GM12801 (cell line): Measurements from ENCODE around the gene ARHGAP6.

Experiments
- TF ChIP-seq, protein P1 (sequence below): IDR thresholded peaks from one replicate; pipeline ENCODE4 v1.5.1; 2011; ENCODE audit warnings: control low read depth; ENCODE audit not compliant: insufficient read length; ENCODE audit errors: extremely low read depth

Gene ARHGAP6

DNA sequence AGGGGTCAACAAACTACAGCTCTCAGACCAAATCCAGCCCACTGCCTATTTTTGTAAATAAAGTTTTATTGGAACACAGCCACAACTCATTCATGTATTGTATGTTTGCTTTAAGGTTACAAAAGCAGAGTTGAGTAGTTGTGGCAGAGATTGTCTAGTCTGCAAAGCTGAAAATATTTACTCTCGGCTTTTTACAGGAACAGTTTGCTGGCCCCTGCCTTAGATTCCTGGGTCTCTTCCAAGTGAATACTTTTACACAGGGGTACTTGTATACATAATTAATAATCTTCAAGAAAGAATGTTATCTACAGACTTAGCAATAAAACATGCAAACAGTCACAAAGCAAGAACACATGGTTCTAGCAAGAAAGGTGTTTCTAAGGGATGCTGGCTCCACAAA, 218.3 kb downstream of the ARHGAP6 start:
- TF ChIP-seq, protein P1, sequence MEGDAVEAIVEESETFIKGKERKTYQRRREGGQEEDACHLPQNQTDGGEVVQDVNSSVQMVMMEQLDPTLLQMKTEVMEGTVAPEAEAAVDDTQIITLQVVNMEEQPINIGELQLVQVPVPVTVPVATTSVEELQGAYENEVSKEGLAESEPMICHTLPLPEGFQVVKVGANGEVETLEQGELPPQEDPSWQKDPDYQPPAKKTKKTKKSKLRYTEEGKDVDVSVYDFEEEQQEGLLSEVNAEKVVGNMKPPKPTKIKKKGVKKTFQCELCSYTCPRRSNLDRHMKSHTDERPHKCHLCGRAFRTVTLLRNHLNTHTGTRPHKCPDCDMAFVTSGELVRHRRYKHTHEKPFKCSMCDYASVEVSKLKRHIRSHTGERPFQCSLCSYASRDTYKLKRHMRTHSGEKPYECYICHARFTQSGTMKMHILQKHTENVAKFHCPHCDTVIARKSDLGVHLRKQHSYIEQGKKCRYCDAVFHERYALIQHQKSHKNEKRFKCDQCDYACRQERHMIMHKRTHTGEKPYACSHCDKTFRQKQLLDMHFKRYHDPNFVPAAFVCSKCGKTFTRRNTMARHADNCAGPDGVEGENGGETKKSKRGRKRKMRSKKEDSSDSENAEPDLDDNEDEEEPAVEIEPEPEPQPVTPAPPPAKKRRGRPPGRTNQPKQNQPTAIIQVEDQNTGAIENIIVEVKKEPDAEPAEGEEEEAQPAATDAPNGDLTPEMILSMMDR: no peak

DNA sequence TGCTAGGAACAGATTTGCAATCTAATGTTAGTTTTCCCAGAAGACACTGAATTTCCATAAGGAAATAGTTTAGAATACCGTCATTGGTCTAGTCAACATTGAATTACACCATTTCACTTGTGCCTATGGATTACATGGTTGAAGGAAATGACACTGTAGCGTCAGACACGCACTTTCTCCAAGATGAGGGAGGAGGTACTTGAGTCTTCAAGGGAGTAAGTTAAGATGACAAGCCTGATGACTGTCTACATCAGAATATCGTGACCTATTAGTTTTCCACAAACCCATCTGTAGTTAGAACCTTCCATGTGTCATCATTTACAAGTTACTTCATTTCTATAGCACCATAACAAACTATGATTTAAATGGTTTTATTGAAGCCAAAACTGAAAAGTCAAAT, 218.8 kb downstream of the ARHGAP6 start:
- TF ChIP-seq, protein P1: no peak

DNA sequence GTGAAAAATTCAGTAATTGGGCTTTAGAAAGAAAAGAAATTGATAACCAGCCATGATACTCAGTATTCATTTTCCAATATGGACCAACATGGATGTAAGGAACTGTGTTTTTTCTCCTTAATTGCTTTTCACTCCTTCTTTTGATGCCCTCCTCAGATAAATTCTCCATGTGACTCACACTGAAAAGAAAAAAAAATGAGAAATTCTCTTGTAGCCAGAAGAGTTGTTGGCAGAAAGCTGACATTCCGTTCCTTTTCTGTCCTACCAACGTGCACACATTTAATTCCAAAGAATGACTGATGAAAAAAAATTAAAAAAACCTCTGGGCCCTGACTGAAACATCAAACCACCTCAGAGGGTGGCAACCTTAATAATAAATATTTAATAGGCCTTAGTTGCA, 219.4 kb downstream of the ARHGAP6 start:
- TF ChIP-seq, protein P1: no peak

DNA sequence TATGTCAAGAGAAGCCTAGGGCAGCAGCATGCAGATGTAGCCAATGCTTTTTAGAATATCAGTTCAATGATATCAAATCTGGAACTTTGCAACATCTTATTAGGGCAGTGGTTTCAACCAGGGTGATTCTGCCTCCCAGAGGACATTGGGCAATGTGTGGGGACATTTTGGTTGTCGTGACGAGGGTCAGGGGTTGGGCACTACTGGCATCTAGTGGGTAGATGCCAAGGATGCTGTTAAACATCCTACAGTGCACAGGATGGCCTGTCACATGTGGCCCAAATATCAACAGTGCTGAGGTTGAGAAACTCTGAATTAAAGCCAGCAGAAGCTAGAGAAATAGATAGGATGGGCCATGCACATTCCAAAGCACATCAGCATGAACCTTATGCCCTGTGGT, 220.2 kb downstream of the ARHGAP6 start:
- TF ChIP-seq, protein P1: no peak

DNA sequence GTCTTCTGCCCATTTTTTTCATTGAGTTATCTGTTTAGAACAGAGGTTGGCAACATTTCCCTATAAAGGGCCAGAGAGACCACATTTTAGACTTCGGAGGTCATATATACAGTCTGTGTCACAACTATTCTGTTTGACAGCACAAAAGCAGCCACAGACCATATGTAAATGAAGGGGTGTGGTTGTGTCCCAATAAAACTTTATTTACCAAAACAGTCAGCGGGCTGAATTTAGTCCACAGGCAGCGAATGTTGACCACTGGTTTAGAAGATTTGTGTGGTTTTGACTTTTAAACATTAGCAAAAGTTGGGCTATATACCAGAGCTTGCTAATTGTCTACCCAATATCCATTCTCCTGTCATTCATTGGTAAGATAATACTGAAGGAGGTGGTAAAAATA, 221.7 kb downstream of the ARHGAP6 start:
- TF ChIP-seq, protein P1: no peak

DNA sequence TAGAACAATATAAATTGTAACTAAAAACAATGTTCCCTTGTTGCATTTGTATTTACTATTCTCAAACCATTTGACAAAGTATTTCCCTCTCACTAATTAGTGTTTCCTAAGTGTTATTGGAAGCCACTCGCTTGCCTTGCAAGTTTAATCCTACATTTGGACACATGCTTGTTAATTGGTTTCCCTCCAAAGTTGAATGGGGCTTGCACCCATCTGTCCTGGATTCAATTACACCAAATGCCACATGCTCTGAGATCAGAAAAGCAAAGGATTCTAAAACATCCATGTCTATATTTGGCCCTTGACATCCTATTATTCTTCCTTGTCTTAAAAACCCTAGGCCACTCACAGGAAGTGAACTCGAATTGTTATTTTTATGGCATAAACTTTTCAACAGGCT, 225.9 kb downstream of the ARHGAP6 start:
- TF ChIP-seq, protein P1: no peak

DNA sequence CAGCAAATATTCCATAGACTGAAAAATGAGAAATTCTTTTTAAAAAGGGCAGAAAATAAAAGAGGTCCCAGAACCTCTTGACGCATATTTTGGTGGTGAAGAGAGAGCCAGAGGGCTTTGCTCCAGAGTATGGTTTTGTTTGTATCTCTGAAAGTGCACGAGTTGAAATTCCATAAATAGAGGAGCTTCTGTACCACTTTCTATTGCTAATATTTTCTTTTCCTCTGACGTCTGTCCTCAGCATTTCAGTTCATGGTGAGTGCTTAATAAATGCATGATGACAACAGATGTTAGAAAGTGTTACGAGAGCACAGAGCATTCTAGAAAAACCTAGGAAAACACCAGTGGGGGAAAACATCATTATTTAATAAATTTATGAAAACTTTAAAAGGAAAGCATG, 227.0 kb downstream of the ARHGAP6 start:
- TF ChIP-seq, protein P1: no peak

DNA sequence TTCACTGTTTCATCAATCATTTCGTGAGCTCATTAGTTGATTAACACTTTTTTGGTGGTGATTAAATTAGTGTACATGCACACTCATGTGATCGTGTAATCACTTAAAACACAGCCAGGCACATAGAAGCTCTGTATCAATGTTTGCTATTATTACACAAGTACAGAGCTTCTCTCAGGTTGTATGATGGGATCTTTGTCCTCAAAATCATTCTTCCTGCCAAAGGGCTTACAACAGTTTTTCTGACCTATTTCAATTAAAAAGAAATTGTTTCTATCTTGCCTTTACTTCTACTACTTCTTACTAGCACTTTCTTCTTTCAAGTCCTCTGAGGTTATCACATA, 227.4 kb downstream of the ARHGAP6 start:
- TF ChIP-seq, protein P1: no peak
